Measurements from ENCODE around the gene GPC6.

DNA sequence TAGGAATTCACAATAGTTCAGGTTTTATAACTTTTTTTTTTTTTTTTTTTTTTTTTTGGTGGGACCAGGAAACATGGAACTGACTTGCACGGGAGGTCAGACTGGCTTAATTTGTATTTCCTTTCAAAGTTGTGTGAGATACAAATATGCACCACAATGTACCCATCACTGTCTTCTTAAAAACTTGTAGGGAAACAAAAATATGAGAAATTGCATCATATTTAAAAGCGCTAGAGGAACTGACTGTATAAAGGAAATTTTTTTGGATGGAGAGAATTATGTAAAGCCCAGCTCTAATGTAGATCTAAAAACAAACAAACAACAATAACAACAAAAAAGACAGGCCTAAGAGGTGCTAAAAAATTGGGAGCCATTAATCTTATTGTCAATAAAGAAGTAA is 1006.3 kb downstream of the GPC6 start:
- TF ChIP-seq, protein P1, sequence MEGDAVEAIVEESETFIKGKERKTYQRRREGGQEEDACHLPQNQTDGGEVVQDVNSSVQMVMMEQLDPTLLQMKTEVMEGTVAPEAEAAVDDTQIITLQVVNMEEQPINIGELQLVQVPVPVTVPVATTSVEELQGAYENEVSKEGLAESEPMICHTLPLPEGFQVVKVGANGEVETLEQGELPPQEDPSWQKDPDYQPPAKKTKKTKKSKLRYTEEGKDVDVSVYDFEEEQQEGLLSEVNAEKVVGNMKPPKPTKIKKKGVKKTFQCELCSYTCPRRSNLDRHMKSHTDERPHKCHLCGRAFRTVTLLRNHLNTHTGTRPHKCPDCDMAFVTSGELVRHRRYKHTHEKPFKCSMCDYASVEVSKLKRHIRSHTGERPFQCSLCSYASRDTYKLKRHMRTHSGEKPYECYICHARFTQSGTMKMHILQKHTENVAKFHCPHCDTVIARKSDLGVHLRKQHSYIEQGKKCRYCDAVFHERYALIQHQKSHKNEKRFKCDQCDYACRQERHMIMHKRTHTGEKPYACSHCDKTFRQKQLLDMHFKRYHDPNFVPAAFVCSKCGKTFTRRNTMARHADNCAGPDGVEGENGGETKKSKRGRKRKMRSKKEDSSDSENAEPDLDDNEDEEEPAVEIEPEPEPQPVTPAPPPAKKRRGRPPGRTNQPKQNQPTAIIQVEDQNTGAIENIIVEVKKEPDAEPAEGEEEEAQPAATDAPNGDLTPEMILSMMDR (conservative IDR thresholded peaks at IDR 0.05; ENCODE audit: low read length) = no peak
- no peak for TF ChIP-seq EZH2phosphoT487 (IDR thresholded peaks at IDR 0.05; ENCODE audit: borderline replicate concordance)
